ENCODE results near the gene DNAH9.

DNAH9 gene

DNA sequence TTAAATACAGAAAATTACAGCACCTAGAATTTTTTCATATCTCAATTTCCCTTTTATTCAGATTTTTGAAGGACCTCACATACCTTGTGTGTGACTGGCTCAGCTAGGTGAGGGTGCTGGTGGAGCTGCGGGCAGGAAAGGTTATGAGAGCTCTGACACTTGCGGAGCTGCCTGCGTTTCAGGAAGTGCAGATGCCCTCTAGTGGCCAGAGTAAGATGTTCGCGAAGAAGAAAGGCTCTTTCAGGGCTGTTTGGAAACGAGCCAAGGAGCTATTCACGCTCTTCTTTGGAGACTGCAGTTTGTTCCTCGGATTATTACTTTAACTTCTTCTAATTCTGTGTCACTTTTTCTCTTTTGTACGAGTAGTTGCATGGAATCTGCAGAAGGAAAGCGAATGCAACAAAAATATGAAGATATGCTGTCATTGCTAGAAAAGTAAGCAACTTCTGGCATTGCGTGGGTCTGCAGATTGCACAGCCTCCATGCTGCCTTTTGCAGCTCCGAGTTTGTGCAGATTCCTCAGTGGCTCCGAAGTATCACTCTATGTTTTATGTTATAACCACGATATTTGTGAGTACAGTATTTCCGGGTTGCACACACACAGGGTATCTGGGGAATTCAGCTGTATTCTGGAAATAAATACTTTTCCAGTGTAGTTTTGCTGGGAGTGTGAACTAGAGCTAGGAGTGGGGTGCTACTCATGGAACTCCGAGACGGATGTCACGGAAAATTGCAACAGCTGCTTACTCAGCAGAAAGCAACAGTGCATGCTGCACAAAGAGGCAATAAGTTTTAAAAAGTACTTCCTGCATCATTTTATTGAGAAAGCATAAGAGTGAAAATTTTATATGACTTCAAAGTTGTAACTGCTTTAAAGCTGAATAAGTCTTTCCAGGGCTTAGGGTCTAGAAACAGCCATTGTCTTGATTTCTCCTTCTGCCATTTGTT lies 46.3 kb downstream of the DNAH9 start:
- in situ Hi-C loops (cut with MboI; ENCODE audit: low sequenced_read_pairs) = no loop called here

- in situ Hi-C loops (cut with MboI; ENCODE audit: low sequenced_read_pairs) = no loop called here
Observed at GRCh38 chr17:11645426-11645825, 47.2 kb downstream of the DNAH9 start.

GRCh38 chr17:11651089-11651488 lies 52.8 kb downstream of the DNAH9 start:
- in situ Hi-C loops (cut with MboI; ENCODE audit: low sequenced_read_pairs) = no loop called here

- in situ Hi-C loops (cut with MboI; ENCODE audit: low sequenced_read_pairs) = no loop called here
Observed at GRCh38 chr17:11668618-11669017, 70.3 kb downstream of the DNAH9 start.

GRCh38 chr17:11671126-11671525 lies 72.9 kb downstream of the DNAH9 start:
- in situ Hi-C loops (cut with MboI; ENCODE audit: low sequenced_read_pairs) = no loop called here

- in situ Hi-C loops (cut with MboI; ENCODE audit: low sequenced_read_pairs) = no loop called here
Observed at GRCh38 chr17:11682646-11683045, 84.4 kb downstream of the DNAH9 start.

GRCh38 chr17:11690681-11691080 lies 92.4 kb downstream of the DNAH9 start:
- in situ Hi-C loops (cut with MboI; ENCODE audit: low sequenced_read_pairs) = no loop called here

DNA sequence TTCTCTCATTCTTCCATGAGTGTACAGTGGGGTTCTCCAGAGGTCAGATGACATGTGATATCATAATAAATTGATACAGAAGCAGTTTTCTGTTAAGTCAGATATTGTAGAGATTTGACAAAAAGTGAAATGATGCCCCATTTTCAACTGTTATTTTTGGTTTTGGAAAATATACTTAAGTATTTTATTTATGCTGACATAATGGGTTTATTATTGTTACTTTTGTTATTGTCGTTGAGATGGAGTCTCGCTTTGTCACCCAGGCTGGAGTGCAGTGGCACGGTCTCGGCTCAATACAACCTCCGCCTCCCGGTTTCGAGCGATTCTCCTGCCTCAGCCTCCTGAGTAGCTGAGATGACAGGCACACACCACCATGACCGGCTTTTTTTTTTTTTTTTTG lies 94.4 kb downstream of the DNAH9 start:
- in situ Hi-C loops (cut with MboI; ENCODE audit: low sequenced_read_pairs) = no loop called here

DNA sequence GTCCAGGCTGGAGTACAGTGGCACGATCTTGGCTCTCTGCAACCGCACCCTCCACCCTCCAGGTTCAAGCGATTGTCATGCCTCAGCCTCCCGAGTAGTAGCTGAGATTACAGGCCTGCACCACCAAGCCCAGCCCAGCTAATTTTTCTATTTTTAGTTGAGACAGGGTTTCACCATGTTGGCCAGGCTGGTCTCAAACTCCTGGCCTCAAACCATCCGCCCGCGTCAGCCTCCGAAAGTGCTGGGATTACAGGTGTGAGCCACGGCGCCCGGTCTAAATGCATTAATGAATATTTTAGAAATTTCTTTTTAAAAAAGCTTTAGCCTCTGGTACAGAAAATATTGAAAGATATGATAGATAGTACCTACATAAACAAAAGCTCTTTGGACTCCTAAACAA lies 95.0 kb downstream of the DNAH9 start:
- in situ Hi-C loops (cut with MboI; ENCODE audit: low sequenced_read_pairs) = no loop called here

DNA sequence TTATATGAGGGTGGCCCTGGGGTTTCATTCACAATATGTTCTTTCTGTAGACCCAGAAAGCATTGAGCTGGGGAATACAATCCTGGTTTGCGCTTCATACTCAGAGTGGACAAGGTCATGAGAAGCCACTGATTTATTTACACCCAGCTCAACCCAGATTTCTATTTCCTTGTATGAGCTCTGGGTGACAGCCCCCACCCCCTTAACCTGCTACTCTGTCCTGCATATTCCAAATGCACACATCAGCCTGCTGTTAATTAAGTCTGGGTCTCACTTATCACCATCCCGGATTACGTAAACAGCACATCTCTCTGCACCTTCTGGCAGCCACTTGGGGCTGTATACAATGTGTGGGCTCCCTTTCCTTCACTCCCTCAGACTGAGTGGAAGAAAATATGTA lies 102.4 kb downstream of the DNAH9 start:
- in situ Hi-C loops (cut with MboI; ENCODE audit: low sequenced_read_pairs) = no loop called here

GRCh38 chr17:11701911-11702310 lies 103.6 kb downstream of the DNAH9 start:
- in situ Hi-C loops (cut with MboI; ENCODE audit: low sequenced_read_pairs) = no loop called here

DNA sequence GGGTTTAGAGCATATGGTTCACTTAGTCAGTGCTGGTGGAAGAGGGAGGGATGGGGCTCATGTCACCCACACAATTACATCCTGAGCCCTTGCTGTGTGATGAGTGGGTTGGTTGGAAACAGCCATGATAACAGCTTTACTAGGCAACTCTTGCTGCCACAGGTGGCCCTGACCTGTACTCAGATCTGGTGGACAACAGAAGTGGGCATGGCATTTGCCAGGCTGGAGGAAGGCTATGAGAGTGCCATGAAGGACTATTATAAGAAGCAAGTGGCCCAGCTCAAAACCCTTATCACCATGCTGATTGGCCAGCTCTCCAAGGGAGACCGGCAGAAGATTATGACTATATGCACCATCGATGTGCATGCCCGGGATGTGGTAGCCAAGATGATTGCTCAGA lies 105.8 kb downstream of the DNAH9 start:
- in situ Hi-C loops (cut with MboI; ENCODE audit: low sequenced_read_pairs) = no loop called here

DNA sequence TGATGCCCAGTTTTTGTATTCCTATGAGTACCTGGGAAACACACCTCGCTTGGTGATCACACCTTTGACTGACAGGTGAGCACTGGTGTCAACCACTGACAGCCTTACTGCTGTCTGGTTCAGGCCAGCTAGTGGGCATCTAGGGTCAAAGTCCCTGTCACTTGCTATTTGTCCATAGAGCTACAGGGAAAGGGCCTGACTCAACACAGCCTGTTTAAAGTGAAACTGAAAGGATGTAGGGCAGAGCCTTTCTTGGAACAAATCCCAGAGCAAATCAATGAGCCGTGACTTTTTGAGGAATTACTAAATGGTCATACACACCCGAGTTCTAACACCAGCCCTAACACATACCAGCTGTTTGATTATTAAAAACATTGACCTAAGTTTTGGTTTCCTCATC lies 106.8 kb downstream of the DNAH9 start:
- in situ Hi-C loops (cut with MboI; ENCODE audit: low sequenced_read_pairs) = no loop called here

DNA sequence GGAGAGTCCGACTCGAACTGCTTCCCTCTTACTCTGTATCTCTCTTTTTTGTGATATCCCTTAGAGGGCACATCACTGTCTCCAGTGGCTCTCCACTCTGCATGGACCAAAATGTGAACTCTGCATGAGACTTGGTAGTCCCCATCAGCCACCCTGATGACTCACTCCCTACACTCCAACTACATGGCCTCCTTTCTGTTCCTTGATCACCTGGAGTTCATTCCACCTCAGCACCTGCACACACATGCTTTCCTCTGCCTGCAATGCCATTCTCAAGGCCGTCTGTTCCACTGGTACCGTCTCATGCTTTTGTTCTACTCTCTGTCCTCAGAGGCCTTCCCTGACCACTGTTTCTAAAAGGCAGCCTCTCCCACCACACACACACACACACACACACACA lies 109.3 kb downstream of the DNAH9 start:
- in situ Hi-C loops (cut with MboI; ENCODE audit: low sequenced_read_pairs) = no loop called here

DNA sequence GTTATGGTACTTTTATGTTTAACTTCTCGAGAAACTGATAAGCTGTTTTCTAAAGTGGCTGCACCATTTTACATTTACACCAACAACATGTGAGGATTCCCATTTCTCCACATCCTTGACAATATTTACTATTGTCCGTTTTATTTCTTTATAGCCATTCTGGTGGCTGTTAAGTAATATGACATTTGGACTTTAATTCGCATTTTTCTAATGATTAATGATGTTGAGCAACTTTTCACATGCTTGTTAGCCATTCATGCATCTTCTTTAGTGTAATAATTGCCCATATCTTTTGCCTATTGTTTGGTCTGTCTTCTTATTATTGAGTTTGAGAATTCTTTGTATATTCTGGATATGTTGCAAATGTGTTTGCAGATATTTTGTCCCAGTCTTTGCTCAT lies 114.2 kb downstream of the DNAH9 start:
- in situ Hi-C loops (cut with MboI; ENCODE audit: low sequenced_read_pairs) = no loop called here

DNA sequence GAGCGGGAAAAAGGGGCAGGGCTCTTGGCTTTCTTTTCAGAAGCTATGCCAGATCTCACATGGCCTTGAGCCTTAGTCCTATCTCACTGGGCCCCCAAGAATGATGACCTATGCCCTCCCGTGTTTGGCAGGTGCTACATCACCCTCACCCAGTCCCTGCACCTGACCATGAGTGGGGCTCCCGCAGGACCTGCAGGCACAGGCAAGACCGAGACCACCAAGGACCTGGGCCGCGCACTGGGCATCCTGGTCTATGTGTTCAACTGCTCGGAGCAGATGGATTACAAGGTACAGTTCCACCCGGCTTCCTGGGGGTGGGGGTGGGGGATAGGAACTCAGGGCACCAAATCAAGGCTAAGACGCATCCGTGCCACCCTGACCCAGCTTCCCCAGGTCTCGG lies 120.9 kb downstream of the DNAH9 start:
- in situ Hi-C loops (cut with MboI; ENCODE audit: low sequenced_read_pairs) = no loop called here

DNA sequence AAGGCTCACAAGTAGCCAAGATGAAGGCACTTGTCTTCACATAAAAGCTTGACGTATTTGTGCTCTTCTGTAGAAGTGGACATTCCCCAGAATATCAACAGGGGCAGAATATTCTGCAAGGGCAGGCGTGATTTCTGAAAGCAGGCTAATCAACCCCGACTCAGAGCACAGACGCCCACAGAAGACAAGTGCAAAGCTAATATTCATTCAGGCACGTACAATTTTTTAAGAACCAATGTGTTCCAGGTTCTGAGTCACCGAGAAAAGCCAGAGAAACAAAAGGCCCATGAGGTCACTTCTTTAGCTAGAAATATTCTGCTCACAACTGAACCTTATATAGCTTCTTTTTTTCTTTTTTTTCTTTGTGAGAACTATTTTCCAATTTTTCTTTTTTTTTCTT lies 121.6 kb downstream of the DNAH9 start:
- in situ Hi-C loops (cut with MboI; ENCODE audit: low sequenced_read_pairs) = no loop called here

- in situ Hi-C loops (cut with MboI; ENCODE audit: low sequenced_read_pairs) = no loop called here
Observed at GRCh38 chr17:11720816-11721215, 122.5 kb downstream of the DNAH9 start.

DNA sequence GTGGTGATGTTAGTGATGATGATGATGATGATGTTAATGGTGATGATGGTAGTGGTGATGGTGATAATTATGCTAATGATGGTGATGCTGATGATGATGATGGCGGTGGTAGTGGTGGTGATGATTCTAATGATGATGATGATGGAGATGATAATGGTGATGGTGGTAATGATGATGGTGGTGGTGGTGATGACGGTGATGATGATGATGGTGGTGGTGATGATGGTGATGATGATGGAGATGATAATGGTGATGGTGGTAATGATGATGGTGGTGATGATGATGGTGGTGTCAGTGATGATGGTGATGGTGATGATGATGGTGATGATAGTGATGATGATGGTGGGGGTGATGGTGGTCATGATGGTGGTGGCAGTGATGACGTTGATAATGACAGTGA lies 132.5 kb downstream of the DNAH9 start:
- in situ Hi-C loops (cut with MboI; ENCODE audit: low sequenced_read_pairs) = no loop called here

- in situ Hi-C loops (cut with MboI; ENCODE audit: low sequenced_read_pairs) = no loop called here
Observed at GRCh38 chr17:11736613-11737312, 138.5 kb downstream of the DNAH9 start.

DNA sequence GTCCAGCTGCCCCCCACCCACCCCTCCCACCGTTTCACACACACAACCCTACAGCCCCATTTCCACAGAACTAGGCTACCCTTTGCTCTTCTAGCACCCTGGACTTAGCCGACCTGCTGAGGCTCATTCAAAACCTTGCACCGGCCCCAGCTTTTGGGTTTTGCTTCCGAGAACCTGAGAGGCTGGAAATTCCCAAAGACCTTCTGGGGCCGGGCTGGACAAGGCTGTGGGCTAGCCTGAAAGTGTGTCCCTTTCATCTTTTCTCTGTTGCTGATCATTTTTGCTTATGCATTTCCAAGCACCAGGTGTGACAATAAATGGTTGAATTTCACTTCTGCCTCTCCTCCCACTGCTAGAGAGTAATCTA lies 139.0 kb downstream of the DNAH9 start:
- in situ Hi-C loops (cut with MboI; ENCODE audit: low sequenced_read_pairs) = no loop called here

- in situ Hi-C loops (cut with MboI; ENCODE audit: low sequenced_read_pairs) = no loop called here
Observed at GRCh38 chr17:11738151-11738550, 139.9 kb downstream of the DNAH9 start.
